Ovary (tissue), 9 donors: ENCODE data around the gene TICAM1. TPM values are rescaled to one million over a fixed set of nuclear protein-coding genes. Genes with fewer than 3 reads are reported as not detected.

Source experiments
- DNase-seq, 5 donors: peaks; one replicate each; pipeline ENCODE4 v3.0.0-alpha.2; 2019 to 2020
- H3K27ac ChIP-seq, 2 donors: fragments of 200-600 bp; one replicate each; pipeline versions ENCODE4 v1.5.1 to v1.8.0; 2019 to 2022
- H3K27me3 ChIP-seq: fragments of 200-600 bp; one replicate; pipeline ENCODE4 v1.8.0; 2022
- H3K36me3 ChIP-seq: fragments of 200-600 bp; sonication (generic); one replicate; pipeline ENCODE4 v1.5.1; 2019
- H3K4me1 ChIP-seq: one replicate; pipeline ENCODE4 v1.8.1; 2013; ENCODE audit warnings: mild to moderate bottlenecking, moderate library complexity; ENCODE audit not compliant: insufficient read depth
- H3K4me3 ChIP-seq: fragments of 200-600 bp; sonication (generic); one replicate; pipeline ENCODE4 v1.5.1; 2017
- H3K9me3 ChIP-seq, 2 donors: fragments of 200-600 bp in 1 of 2; sonication (generic) in 1 of 2; one replicate each; pipeline versions ENCODE4 v1.5.1 to v1.8.1; 2013 to 2019; ENCODE audit warnings: mild to moderate bottlenecking in 1 of 2, moderate library complexity in 1 of 2
- CTCF ChIP-seq, 3 donors: fragments of 450-650 bp in 2 of 3; fragments of 200-600 bp in 1 of 3; IDR thresholded peaks; one replicate each; pipeline versions ENCODE4 v1.5.1 to v1.8.0; 2016 to 2022; ENCODE audit warnings: antibody characterized with exemption in 3 of 3, mild to moderate bottlenecking in 1 of 3
- EP300 ChIP-seq: sonication (generic); formaldehyde crosslinking; IDR thresholded peaks from one replicate; pipeline ENCODE4 v1.6.1; 2017; ENCODE audit warnings: antibody characterized with exemption
- POLR2A ChIP-seq: fragments of 450-650 bp; IDR thresholded peaks from one replicate; pipeline ENCODE4 v1.6.1; 2017; ENCODE audit warnings: antibody characterized with exemption, mild to moderate bottlenecking, moderate library complexity
- WGBS, 3 donors: extraction: QIAGEN DNeasy Blood & Tissue Kit in 1 of 3; methylation state at CpG; one replicate each; pipeline versions ENCODE4 v1.1.5 to v1.1.7; 2013 to 2017; 5-methylcytosine and 5-hydroxymethylcytosine counted together
- intact Hi-C, 4 donors: fragments of 100-400 bp; cut with DNase I; formaldehyde crosslinking; loops; one replicate each; pipeline versions ENCODE4 v1.11.0 to v1.15.1; 2022 to 2023
- polyA plus RNA-seq, 2 donors: library from polyadenylated mRNA; stranded (reverse); fragments of 200-250 nt in 1 of 2; fragments of 350-450 nt in 1 of 2; fragmentation: Illumina TruSeq in 1 of 2; extraction: RNeasy Lipid Tissue Mini Kit (QIAGEN cat#74804) in 1 of 2; gene quantifications; one replicate each; pipeline ENCODE4 v1.2.3, GENCODE V29; 2013 to 2014
- total RNA-seq, 7 donors: library from RNA; depleted of rRNA in 2 of 7; stranded (reverse); fragments of >200 nt in 2 of 7; fragmentation: NEBNext Ultra II Directional in 3 of 7; extraction: Animal tissue kit (Norgen Biotek cat#: 25700) in 3 of 7; gene quantifications; one replicate each; pipeline versions ENCODE4 v1.1.0 to v1.2.4, GENCODE V29; 2016 to 2023
- donor health status: DM: no; HTN: no; CAD: no; lungs with moderate emphysema.
- donor health status: DM: no; HTN: no; CAD: no.
- donor health status: Bipolar disorder and iron deficiency.
- donor health status: DM: yes; HTN: yes; CAD: no.
- donor health status: DM: no; HTN: no; CAD: no.
- donor health status: DM: yes; HTN: yes; CAD: no.

Gene TICAM1
- total and polyA plus RNA-seq, 9 donors = 2.5 to 13.3 (median 8.8) TPM

- Histone ChIP-seq H3K4me1 (no peaks in the 10 kb centered on the region), H3K9me3 (no peaks in the 10 kb centered on the region), H3K27me3 (no peaks in the 10 kb centered on the region), H3K4me3 (no peak overlapping the region), H3K36me3 (no peaks in the 10 kb centered on the region), H3K27ac (no peak overlapping the region)
- no peak for DNase-seq
- no peak for TF ChIP-seq EP300
- no peak for TF ChIP-seq CTCF (IDR thresholded peaks at IDR 0.05)
- no peak for TF ChIP-seq POLR2A
- WGBS, 3 donors = 72 to 92% (median 86%) methylated on average over 4 of the region's 4 CpGs
- intact Hi-C loops = no loop called here
Observed at GRCh38 chr19:4821265-4821664, 10.2 kb downstream of the TICAM1 start.

- 85 to 91% (median 87%) methylated on average over 27 to 32 of the region's 32 CpGs for WGBS, 3 donors
- Histone ChIP-seq H3K4me3 (no peak overlapping the region), H3K27ac (no peak overlapping the region), H3K27me3 (no peaks in the 10 kb centered on the region), H3K9me3 (no peaks in the 10 kb centered on the region), H3K4me1 (no peaks in the 10 kb centered on the region), H3K36me3 (no peaks in the 10 kb centered on the region)
- intact Hi-C loops = no loop called here
- TF ChIP-seq EP300 = no peak
- no peak for TF ChIP-seq CTCF (IDR thresholded peaks at IDR 0.05)
- TF ChIP-seq POLR2A = no peak
- no peak for DNase-seq
Observed at GRCh38 chr19:4817467-4818277, 13.8 kb downstream of the TICAM1 start.

GRCh38 chr19:4816950-4817278 is 14.6 kb downstream of the TICAM1 start:
- Histone ChIP-seq H3K36me3 (no peaks in the 10 kb centered on the region), H3K9me3 (no peaks in the 10 kb centered on the region), H3K27ac (no peak overlapping the region), H3K27me3 (no peaks in the 10 kb centered on the region), H3K4me3 (no peak overlapping the region), H3K4me1 (no peaks in the 10 kb centered on the region)
- intact Hi-C loops = no loop called here
- no peak for DNase-seq
- TF ChIP-seq EP300 (no peak), CTCF (IDR thresholded peaks at IDR 0.05) (no peak), POLR2A (no peak)
- WGBS, 3 donors = 92 to 96% (median 95%) methylated on average over 16 of the region's 16 CpGs

- H3K27ac ChIP-seq = peak overlapping the region in 1 of 2 donors; percentile 2
Observed at GRCh38 chr19:4816202-4816949, 15.1 kb downstream of the TICAM1 start.

More at GRCh38 chr19:4816202-4816949, 15.1 kb downstream of the TICAM1 start:
- 90 to 94% (median 91%) methylated on average over 35 of the region's 35 CpGs for WGBS, 3 donors
- TF ChIP-seq POLR2A (no peak), EP300 (no peak), CTCF (IDR thresholded peaks at IDR 0.05) (no peak)
- Histone ChIP-seq H3K4me3 (no peak overlapping the region), H3K9me3 (no peaks in the 10 kb centered on the region), H3K36me3 (no peaks in the 10 kb centered on the region), H3K27me3 (no peaks in the 10 kb centered on the region), H3K4me1 (no peaks in the 10 kb centered on the region)
- DNase-seq = peak in 3 of 5 donors; percentile 28 to 52 (median 48)
- intact Hi-C loops = no loop called here
